ENCODE results near the gene SLC24A1. TPM values are rescaled to one million over a fixed set of nuclear protein-coding genes. Genes with fewer than 3 reads are reported as not detected.

The SLC24A1 gene
- 1.0 TPM for total RNA-seq

- Histone ChIP-seq H3K27me3 (ENCODE audit: insufficient read depth, low read length) (no peaks in the 10 kb centered on the region), H3K9me3 (ENCODE audit: low read depth, low read length) (no peaks in the 10 kb centered on the region), H3K4me3 (ENCODE audit: low read length) (no peak within 1 kb of the TSS), H3K4me1 (ENCODE audit: insufficient read depth, low read length) (no peaks in the 10 kb centered on the region)
These were observed at the start of gene SLC24A1 for GRCh38 chr15:65621638-65622037. Gene SLC24A1, plus strand, starts transcription at chr15:65621938. Its CDS starts 2,143 bp downstream, at chr15:65624081.

GRCh38 chr15:65571971-65572370 lies 49.8 kb upstream of the SLC24A1 start:
- Histone ChIP-seq H3K4me1 (ENCODE audit: insufficient read depth, low read length) (no peaks in the 10 kb centered on the region), H3K9me3 (ENCODE audit: low read depth, low read length) (no peaks in the 10 kb centered on the region), H3K27me3 (ENCODE audit: insufficient read depth, low read length) (no peaks in the 10 kb centered on the region), H3K4me3 (ENCODE audit: low read length) (no peak overlapping the region)

DNA sequence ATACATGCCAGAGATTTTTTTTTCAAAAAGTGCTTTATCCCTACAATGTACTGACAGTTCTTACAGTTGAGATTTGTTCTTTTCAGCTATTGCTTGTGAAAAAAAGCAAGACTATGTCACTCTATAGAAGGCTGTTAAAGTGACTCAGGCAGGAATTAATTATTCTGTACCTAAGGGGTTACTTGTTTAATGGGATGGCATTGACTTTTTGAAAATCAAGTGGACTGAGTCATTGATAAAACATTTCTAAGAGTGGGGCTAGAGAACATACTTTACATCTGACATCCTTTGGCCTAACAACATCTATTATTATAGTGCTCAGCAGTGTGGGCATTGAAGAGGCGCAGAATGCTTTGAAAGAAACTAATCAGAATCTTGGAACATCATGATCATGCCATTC lies 45.1 kb upstream of the SLC24A1 start:
- no peaks in the 10 kb centered on the region for H3K4me1 ChIP-seq (ENCODE audit: insufficient read depth, low read length)
- no peaks in the 10 kb centered on the region for H3K27me3 ChIP-seq (ENCODE audit: insufficient read depth, low read length)
- no peak overlapping the region for H3K4me3 ChIP-seq (ENCODE audit: low read length)
- no peaks in the 10 kb centered on the region for H3K9me3 ChIP-seq (ENCODE audit: low read depth, low read length)

DNA sequence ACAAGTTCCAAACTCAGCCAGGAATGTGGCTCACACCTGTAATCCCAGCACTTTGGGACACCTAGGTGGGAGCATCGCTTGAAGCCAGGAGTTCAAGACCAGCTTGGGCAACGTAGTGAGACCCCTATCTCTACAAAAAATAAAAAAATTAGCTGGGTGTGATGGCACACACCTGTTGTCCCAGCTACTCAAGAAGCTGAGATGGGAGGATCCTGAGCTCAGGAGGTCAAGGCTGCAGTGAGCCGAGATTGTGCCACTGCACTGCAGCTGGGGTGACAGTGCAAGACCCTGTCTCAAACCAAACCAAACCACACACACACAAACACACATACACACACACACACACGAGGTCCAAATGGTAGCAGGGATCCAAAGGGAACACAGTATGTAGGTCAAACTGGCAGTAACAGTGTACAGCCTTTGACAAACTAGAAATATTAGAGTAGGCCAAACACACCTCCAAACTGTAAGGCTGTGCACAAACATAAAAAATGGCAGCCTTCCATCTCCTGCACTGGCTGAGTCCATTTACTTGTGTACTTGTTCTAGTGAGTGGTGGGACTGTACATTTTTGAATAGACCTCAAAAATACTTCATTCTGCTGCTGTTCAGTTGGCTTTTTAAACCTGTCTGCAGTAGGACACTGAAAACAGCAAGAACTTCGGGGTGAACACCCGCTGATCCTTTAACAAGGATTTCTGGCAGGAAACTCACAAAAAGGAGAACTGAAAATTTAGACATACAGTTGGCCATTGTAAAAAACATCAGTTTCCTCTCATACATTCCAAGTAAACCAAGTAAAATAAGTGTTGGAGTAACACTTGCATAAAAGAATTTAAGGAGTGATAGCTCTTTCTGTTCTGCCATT lies 44.4 kb upstream of the SLC24A1 start:
- H3K4me1 ChIP-seq (ENCODE audit: insufficient read depth, low read length) = no peaks in the 10 kb centered on the region
- no peaks in the 10 kb centered on the region for H3K27me3 ChIP-seq (ENCODE audit: insufficient read depth, low read length)
- no peaks in the 10 kb centered on the region for H3K9me3 ChIP-seq (ENCODE audit: low read depth, low read length)
- no peak overlapping the region for H3K4me3 ChIP-seq (ENCODE audit: low read length)

DNA sequence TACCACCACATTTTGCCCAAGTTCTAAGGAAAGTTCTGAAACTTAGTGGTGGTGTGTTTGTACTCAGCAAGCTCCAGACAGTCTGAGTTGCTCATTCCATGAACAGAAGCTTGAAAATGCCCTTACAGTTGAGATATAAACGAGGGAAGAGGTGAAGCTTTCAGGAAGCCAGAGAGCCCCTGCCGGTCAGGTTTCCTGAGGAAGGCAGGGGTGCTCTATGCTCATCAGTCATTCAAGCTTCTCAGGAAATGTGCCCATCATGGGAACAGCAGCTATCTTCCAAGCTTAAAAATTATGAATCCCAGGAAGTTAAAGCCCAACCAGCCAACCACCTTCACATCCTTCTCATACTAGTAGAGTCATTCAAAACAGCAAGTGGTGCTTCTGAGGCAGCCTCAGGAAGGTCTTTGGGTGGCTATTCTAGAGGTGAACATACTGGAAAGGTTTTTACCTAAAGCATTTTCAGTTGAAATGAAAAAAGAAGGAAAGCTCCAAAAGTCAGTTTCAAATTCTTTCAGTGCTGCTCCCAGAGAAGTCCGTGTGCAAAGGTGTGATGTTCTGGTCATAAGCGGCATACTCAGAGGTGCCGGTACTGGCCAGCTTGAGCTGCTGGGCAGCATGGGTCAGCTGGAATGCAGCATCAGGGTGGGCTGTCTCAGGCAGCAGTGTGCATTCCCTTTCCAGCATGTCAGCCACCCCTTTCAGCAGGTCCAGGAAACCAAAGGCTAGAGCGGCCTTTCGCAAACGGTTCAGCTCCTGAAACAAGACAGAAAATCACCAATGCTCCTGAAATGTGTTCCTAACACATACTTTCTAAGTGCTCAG lies 42.6 kb upstream of the SLC24A1 start:
- H3K4me3 ChIP-seq (ENCODE audit: low read length) = no peak overlapping the region
- no peaks in the 10 kb centered on the region for H3K27me3 ChIP-seq (ENCODE audit: insufficient read depth, low read length)
- peaks cover 4% of the 10 kb centered on the region for H3K4me1 ChIP-seq (ENCODE audit: insufficient read depth, low read length)
- H3K9me3 ChIP-seq (ENCODE audit: low read depth, low read length) = no peaks in the 10 kb centered on the region

GRCh38 chr15:65579762-65580161 lies 42.0 kb upstream of the SLC24A1 start:
- peaks cover 4% of the 10 kb centered on the region for H3K4me1 ChIP-seq (ENCODE audit: insufficient read depth, low read length)
- no peaks in the 10 kb centered on the region for H3K27me3 ChIP-seq (ENCODE audit: insufficient read depth, low read length)
- H3K4me3 ChIP-seq (ENCODE audit: low read length) = no peak overlapping the region
- no peaks in the 10 kb centered on the region for H3K9me3 ChIP-seq (ENCODE audit: low read depth, low read length)

DNA sequence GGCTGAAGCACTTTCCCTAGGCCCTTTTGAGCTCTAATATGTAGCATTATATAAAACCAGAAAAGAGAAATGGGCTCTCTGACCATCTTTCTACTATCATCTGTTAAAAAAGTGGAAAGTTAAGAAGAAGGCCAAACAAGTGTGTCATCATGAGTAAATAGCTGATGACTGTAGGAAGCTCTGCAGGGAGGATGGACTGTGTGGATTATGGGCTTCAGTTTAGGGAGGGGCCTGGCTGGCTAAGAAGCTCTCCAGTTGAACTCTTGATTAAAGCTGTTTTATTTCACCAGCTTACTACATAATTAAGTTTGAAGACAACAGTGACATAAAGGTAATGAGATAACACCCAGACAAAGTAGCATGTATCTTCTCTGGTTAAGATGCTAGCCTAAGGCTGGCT lies 41.5 kb upstream of the SLC24A1 start:
- no peaks in the 10 kb centered on the region for H3K9me3 ChIP-seq (ENCODE audit: low read depth, low read length)
- no peaks in the 10 kb centered on the region for H3K27me3 ChIP-seq (ENCODE audit: insufficient read depth, low read length)
- H3K4me1 ChIP-seq (ENCODE audit: insufficient read depth, low read length) = peaks cover 4% of the 10 kb centered on the region
- H3K4me3 ChIP-seq (ENCODE audit: low read length) = no peak overlapping the region

DNA sequence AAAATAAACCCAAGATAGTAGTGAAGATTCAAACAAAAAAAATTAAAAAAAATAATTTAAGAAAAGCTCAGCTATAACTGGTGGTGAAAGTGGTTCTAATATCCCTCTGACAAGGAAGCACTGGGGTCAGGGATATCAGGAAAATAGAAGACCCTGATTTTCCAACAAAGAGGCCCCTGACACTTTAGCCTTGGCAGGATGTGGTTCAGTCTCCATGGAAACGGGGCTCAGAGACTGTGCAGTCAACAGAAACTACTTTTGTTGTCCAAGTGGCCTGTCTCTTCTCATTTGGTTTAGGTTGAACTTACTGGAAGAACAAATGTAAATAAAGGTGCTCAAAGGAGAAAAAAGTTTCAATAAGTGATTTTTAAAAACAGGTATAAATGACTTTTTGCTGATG lies 38.0 kb upstream of the SLC24A1 start:
- no peaks in the 10 kb centered on the region for H3K27me3 ChIP-seq (ENCODE audit: insufficient read depth, low read length)
- H3K9me3 ChIP-seq (ENCODE audit: low read depth, low read length) = no peaks in the 10 kb centered on the region
- H3K4me1 ChIP-seq (ENCODE audit: insufficient read depth, low read length) = peaks cover 4% of the 10 kb centered on the region
- H3K4me3 ChIP-seq (ENCODE audit: low read length) = no peak overlapping the region

- H3K9me3 ChIP-seq (ENCODE audit: low read depth, low read length) = no peaks in the 10 kb centered on the region
- peaks cover 4% of the 10 kb centered on the region for H3K4me1 ChIP-seq (ENCODE audit: insufficient read depth, low read length)
- no peak overlapping the region for H3K4me3 ChIP-seq (ENCODE audit: low read length)
- no peaks in the 10 kb centered on the region for H3K27me3 ChIP-seq (ENCODE audit: insufficient read depth, low read length)
These were observed 37.5 kb upstream of the SLC24A1 start for GRCh38 chr15:65584241-65584640.

DNA sequence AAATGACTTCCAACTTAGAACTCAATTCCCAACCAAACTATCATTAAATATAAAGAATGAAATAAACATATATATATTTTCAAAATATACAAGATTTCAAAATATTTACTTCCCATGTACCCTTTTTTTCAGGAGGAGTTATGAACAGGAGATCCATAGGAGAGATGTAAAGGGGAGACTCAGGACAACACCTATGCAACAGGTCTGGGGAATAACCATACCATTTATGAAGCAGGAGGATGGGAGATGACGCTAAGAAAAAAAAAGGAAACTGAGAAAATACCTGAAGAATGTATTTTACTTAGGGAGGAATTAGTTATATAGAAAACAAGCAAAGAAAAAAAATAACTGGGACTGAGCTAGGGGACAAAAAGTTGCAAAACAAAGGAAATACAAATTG lies 34.6 kb upstream of the SLC24A1 start:
- H3K4me3 ChIP-seq (ENCODE audit: low read length) = no peak overlapping the region
- no peaks in the 10 kb centered on the region for H3K27me3 ChIP-seq (ENCODE audit: insufficient read depth, low read length)
- peaks cover 4% of the 10 kb centered on the region for H3K4me1 ChIP-seq (ENCODE audit: insufficient read depth, low read length)
- no peaks in the 10 kb centered on the region for H3K9me3 ChIP-seq (ENCODE audit: low read depth, low read length)

- Histone ChIP-seq H3K4me3 (ENCODE audit: low read length) (no peak overlapping the region), H3K9me3 (ENCODE audit: low read depth, low read length) (no peaks in the 10 kb centered on the region), H3K4me1 (ENCODE audit: insufficient read depth, low read length) (no peaks in the 10 kb centered on the region), H3K27me3 (ENCODE audit: insufficient read depth, low read length) (no peaks in the 10 kb centered on the region)
These were observed 25.8 kb upstream of the SLC24A1 start for GRCh38 chr15:65595960-65596359.

GRCh38 chr15:65598468-65598867 lies 23.3 kb upstream of the SLC24A1 start:
- no peak overlapping the region for H3K4me3 ChIP-seq (ENCODE audit: low read length)

DNA sequence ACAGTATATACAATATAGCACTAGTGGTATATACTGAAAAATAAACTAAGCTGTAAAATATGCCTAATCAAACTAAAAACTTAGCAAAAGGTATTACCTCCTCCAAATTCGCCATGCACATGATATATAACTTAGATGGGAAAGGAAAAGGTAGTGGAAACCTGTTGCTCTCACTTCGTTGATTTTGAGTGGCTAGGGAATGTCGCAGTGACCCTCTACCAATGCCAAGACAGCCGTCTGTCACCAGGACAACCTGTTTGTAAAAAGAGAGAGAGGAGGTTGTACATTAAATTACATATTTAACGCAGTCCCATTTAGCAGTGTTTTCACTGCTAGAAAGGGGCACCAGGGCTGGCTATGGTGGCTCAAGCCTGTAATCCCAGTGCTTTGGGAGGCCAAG lies 22.1 kb upstream of the SLC24A1 start:
- no peaks in the 10 kb centered on the region for H3K4me1 ChIP-seq (ENCODE audit: insufficient read depth, low read length)
- no peak overlapping the region for H3K4me3 ChIP-seq (ENCODE audit: low read length)
- no peaks in the 10 kb centered on the region for H3K9me3 ChIP-seq (ENCODE audit: low read depth, low read length)
- H3K27me3 ChIP-seq (ENCODE audit: insufficient read depth, low read length) = no peaks in the 10 kb centered on the region

More at GRCh38 chr15:65598468-65598867, 23.3 kb upstream of the SLC24A1 start:
- Histone ChIP-seq H3K27me3 (ENCODE audit: insufficient read depth, low read length) (no peaks in the 10 kb centered on the region), H3K4me1 (ENCODE audit: insufficient read depth, low read length) (no peaks in the 10 kb centered on the region), H3K9me3 (ENCODE audit: low read depth, low read length) (no peaks in the 10 kb centered on the region)

GRCh38 chr15:65603134-65603533 lies 18.6 kb upstream of the SLC24A1 start:
- no peak overlapping the region for H3K4me3 ChIP-seq (ENCODE audit: low read length)
- no peaks in the 10 kb centered on the region for H3K4me1 ChIP-seq (ENCODE audit: insufficient read depth, low read length)
- H3K9me3 ChIP-seq (ENCODE audit: low read depth, low read length) = no peaks in the 10 kb centered on the region
- H3K27me3 ChIP-seq (ENCODE audit: insufficient read depth, low read length) = no peaks in the 10 kb centered on the region

GRCh38 chr15:65603559-65603958 lies 18.2 kb upstream of the SLC24A1 start:
- H3K4me3 ChIP-seq (ENCODE audit: low read length) = no peak overlapping the region

More at GRCh38 chr15:65603559-65603958, 18.2 kb upstream of the SLC24A1 start:
- no peaks in the 10 kb centered on the region for H3K27me3 ChIP-seq (ENCODE audit: insufficient read depth, low read length)
- H3K9me3 ChIP-seq (ENCODE audit: low read depth, low read length) = no peaks in the 10 kb centered on the region
- H3K4me1 ChIP-seq (ENCODE audit: insufficient read depth, low read length) = no peaks in the 10 kb centered on the region

All from mononuclear cell (primary cell).